Brain microvascular endothelial cell (primary cell): ENCODE data around the gene NAA10.
A peak's percentile ranks its signal among the peaks of the same experiment; 100 is the strongest.

ENCODE experiments used
- DNase-seq: peaks from one replicate; pipeline ENCODE4 v3.0.0-alpha.2; 2020
- H3K27ac ChIP-seq: fragments of 250-450 bp; sonication (Bioruptor Pico); 2 replicates; pipeline ENCODE4 v1.5.1; 2020; ENCODE audit warnings: mild to moderate bottlenecking, moderate library complexity
- H3K27me3 ChIP-seq: fragments of 250-450 bp; sonication (Bioruptor Pico); replicated peaks from 2 replicates; pipeline ENCODE4 v1.5.1; 2020; ENCODE audit warnings: mild to moderate bottlenecking
- H3K36me3 ChIP-seq: fragments of 250-450 bp; sonication (Bioruptor Pico); replicated peaks from 2 replicates; pipeline ENCODE4 v1.5.1; 2020; ENCODE audit warnings: mild to moderate bottlenecking
- H3K4me3 ChIP-seq: 2 replicates; pipeline ENCODE4 v1.5.1; 2011; ENCODE audit warnings: low read depth, mild to moderate bottlenecking, control low read depth, low read length, moderate library complexity
- in situ Hi-C: cut with HindIII; loops from 2 replicates; pipeline ENCODE4 v1.10.0; 2017; ENCODE audit warnings: low sequenced_read_pairs, low pct_ligation_motif_present
- TF ChIP-seq, protein P1 (sequence below): IDR thresholded peaks from 2 replicates; pipeline ENCODE4 v1.5.1; 2011; ENCODE audit warnings: low read depth, mild to moderate bottlenecking, moderate library complexity, low read length, control low read depth, inconsistent platforms; ENCODE audit errors: missing control alignments

Gene NAA10

GRCh38 chrX:153956044-153956907, 21.4 kb upstream of the NAA10 start:
- peaks cover 78% of the 10 kb centered on the region for H3K36me3 ChIP-seq
- H3K27ac ChIP-seq, result no peak overlapping the region
- no peaks in the 10 kb centered on the region for H3K27me3 ChIP-seq
- DNase-seq, result no peak
- H3K4me3 ChIP-seq, result no peak overlapping the region
- TF ChIP-seq, protein P1, sequence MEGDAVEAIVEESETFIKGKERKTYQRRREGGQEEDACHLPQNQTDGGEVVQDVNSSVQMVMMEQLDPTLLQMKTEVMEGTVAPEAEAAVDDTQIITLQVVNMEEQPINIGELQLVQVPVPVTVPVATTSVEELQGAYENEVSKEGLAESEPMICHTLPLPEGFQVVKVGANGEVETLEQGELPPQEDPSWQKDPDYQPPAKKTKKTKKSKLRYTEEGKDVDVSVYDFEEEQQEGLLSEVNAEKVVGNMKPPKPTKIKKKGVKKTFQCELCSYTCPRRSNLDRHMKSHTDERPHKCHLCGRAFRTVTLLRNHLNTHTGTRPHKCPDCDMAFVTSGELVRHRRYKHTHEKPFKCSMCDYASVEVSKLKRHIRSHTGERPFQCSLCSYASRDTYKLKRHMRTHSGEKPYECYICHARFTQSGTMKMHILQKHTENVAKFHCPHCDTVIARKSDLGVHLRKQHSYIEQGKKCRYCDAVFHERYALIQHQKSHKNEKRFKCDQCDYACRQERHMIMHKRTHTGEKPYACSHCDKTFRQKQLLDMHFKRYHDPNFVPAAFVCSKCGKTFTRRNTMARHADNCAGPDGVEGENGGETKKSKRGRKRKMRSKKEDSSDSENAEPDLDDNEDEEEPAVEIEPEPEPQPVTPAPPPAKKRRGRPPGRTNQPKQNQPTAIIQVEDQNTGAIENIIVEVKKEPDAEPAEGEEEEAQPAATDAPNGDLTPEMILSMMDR, result no peak
- in situ Hi-C loops, result no loop called here

DNA sequence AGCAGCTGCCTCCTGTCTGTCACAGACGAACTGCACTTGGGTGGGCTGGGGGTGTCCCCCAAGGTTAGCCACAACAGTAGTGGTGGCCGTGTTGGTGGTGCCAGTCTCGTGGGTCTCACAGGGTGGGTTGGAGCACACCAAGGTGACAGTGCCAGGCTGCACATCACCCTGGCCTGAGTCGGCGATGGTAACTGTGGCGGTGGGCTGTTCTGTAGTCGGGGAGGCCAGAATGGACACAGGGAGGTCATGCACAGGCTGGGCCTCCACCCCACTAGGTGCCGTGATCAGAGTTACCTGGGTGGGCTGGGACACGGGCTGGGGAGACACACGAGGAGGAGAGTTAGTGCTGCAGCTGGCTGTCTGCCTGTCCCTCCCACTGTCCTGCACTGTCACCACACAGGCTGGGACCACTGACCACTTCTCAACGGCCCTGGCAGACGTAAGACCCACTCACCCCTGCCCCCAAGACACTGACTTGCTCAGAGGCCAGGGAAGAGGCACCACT, 20.4 kb upstream of the NAA10 start:
- Histone ChIP-seq H3K27me3 (no peaks in the 10 kb centered on the region), H3K27ac (no peak overlapping the region), H3K4me3 (no peak overlapping the region), H3K36me3 (peaks cover 82% of the 10 kb centered on the region)
- TF ChIP-seq, protein P1, result no peak
- DNase-seq, result no peak
- in situ Hi-C loops, result no loop called here

- no peaks in the 10 kb centered on the region for H3K27me3 ChIP-seq
- H3K27ac ChIP-seq, result no peak overlapping the region
- no peak for DNase-seq
- TF ChIP-seq, protein P1, result no peak
- in situ Hi-C loops, result no loop called here
- H3K4me3 ChIP-seq, result no peak overlapping the region
- peaks cover 83% of the 10 kb centered on the region for H3K36me3 ChIP-seq
Measured at GRCh38 chrX:153954558-153955227, 19.9 kb upstream of the NAA10 start.

DNA sequence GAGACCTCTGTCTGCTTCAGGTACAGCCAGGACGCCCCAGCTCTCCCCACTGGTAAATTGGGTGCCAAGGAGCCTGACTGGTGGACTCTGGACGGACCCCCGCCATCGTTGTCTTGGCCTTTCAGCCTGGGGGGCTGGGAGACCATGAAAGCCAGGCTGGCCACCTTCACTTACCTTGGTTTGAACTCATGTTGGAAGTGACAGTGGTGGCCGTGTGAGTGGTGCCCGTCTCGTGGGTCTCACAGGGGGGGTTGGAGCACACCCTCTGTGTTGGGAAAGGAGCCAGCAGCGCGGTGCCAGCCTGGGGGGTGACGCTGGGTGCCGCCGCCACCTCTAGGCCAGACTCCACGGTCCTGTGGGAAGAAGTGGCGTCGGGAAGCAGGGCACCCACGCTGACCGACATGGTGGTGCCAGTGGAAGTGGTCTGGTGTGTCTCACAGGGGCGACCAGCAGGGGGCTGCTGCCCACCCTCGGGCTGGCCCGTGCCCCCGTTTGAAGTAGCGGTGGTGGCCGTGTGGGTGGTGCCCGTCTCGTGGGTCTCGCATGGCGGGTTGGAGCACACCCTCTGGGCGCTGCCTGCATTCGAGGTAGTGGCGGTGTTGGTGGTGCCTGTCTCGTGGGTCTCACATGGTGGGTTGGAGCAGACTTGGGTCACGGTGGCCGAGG, 19.2 kb upstream of the NAA10 start:
- H3K4me3 ChIP-seq, result no peak overlapping the region
- TF ChIP-seq, protein P1, result peak; percentile 29
- H3K27ac ChIP-seq, result no peak overlapping the region
- DNase-seq, result no peak
- H3K27me3 ChIP-seq, result no peaks in the 10 kb centered on the region
- peaks cover 78% of the 10 kb centered on the region for H3K36me3 ChIP-seq
- in situ Hi-C loops, result no loop called here

GRCh38 chrX:153953342-153953830, 18.5 kb upstream of the NAA10 start:
- Histone ChIP-seq H3K4me3 (no peak overlapping the region), H3K36me3 (peaks cover 77% of the 10 kb centered on the region), H3K27ac (peak overlapping the region; percentile 45), H3K27me3 (no peaks in the 10 kb centered on the region)
- peak; percentile 51 for DNase-seq
- in situ Hi-C loops, result no loop called here
- TF ChIP-seq, protein P1, result peak; percentile 95
